ENCODE data around the gene SCYL3.

- TF ChIP-seq CTCF (conservative IDR thresholded peaks at IDR 0.05) (no peak), EZH2 (IDR thresholded peaks at IDR 0.05; ENCODE audit: low read depth) (no peak)
These were observed 48.6 kb downstream of the SCYL3 start for GRCh38 chr1:169844941-169845608.

All from PC-9 (cell line).